Lower leg skin (tissue), 4 donors: ENCODE measurements around the gene NTSR1. TPM values are rescaled to one million over a fixed set of nuclear protein-coding genes. Genes with fewer than 3 reads are reported as not detected.

Experiments used
- DNase-seq, 2 donors: peaks; one replicate each; pipeline ENCODE4 v3.0.0-alpha.2; 2019; ENCODE audit warnings: low spot score in 2 of 2
- H3K4me3 ChIP-seq: fragments of 200-600 bp; sonication (generic); 2 replicates; pipeline ENCODE4 v1.5.1; 2017; ENCODE audit warnings: mild to moderate bottlenecking, low read depth; ENCODE audit not compliant: poor library complexity, severe bottlenecking
- CTCF ChIP-seq, 3 donors: fragments of 450-650 bp; IDR thresholded peaks; one replicate each; pipeline ENCODE4 v1.5.1; 2016; ENCODE audit warnings: antibody characterized with exemption in 3 of 3, mild to moderate bottlenecking in 3 of 3, moderate library complexity in 2 of 3
- POLR2A ChIP-seq, 2 donors: fragments of 450-650 bp; IDR thresholded peaks; one replicate each; pipeline ENCODE4 v1.6.1; 2016 to 2017; ENCODE audit warnings: antibody characterized with exemption in 2 of 2, mild to moderate bottlenecking in 1 of 2, moderate library complexity in 1 of 2
- WGBS, 2 donors: methylation state at CpG; one replicate each; pipeline ENCODE4 v1.1.5; 2018; 5-methylcytosine and 5-hydroxymethylcytosine counted together
- intact Hi-C: fragments of 100-400 bp; cut with DNase I; formaldehyde crosslinking; loops from one replicate; pipeline ENCODE4 v1.15.0; 2023; ENCODE audit warnings: low total_unique reads
- total RNA-seq, 4 donors: library from RNA; depleted of rRNA; stranded (reverse); fragments of >200 nt; gene quantifications; one replicate each; pipeline ENCODE4 v1.1.0, GENCODE V29; 2016

Gene NTSR1
- total RNA-seq, 4 donors from 2014 or later: 0.07 to 0.61 (median 0.13) TPM; not detected in 1

DNA sequence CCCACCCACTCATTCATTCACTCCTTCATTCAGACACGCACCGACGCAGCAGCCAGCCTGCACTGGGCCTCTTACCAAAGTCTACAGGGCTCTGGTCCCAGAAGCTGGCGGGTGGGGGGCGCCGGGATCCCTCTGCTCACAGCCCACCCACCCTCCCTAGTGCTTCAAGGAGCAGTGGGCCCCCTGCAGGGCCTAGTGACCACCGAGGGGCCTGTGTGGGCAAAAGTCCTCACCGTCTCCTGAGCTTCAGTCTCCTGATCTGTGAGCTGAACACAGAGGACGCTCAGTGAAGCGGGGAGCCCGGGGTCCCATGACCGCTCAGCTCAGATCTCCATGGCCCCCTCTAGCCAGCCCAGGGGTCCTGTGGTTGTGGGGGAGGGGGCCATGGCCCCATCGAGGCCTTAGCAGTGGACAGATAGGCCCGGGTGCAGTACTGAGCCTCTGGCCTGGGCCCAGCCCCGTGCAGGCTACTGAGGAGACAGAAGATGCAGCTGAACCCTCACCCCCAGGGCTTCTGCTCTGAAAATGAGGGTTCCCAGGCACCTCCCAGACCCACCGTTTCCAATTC, 54.2 kb downstream of the NTSR1 start:
- intact Hi-C loops: no loop called here
- no peak for DNase-seq
- TF ChIP-seq POLR2A (IDR thresholded peaks at IDR 0.05): no peak
- no peak overlapping the region for H3K4me3 ChIP-seq
- WGBS, 2 donors: 86 to 89% methylated on average over 14 to 16 of the region's 16 CpGs

GRCh38 chr20:62763404-62763803, 54.8 kb downstream of the NTSR1 start:
- intact Hi-C loops: no loop called here
- no peak for DNase-seq
- TF ChIP-seq CTCF (IDR thresholded peaks at IDR 0.05): no peak
- TF ChIP-seq POLR2A (IDR thresholded peaks at IDR 0.05): no peak
- no peak overlapping the region for H3K4me3 ChIP-seq
- WGBS, 2 donors: 93 to 98% methylated on average over 4 of the region's 4 CpGs

DNA sequence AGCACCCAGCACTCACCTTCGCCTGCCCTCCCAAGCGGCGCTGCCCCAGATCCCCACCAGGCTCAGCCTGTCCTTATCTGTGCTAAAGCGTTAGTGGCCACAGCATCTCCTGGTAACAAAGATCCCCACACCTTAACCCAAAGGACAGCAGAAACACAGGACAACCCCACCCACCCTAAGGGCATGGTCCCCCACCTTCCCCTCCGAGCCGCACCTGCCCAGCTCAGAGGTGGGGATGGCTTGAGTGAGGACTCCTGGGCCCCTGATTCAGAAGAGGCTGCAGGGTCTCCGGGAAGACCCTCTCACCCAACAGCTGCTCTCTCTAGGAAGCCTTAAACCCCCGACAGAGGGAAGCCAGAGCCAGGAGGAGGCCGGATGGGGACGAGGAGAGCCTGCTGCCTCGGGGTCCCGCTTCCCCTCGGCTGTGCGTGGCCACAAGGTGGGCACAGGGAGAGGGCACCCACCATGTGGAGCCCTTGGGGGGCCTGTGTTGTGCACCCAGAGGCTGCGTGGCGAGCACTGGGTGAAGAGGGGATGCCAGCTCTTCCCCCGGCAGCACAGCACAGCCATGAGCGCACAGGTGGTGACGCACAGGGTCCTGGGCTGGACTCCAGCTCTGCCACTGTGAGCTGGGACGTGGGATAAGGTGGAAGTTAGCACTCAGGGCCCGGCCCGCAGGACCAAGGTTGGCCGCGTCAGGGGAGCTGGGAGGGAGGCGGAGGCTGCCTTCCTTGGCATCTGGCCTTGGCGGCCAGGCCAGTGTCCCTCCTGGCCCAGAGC, 55.7 kb downstream of the NTSR1 start:
- 88 to 90% methylated on average over 21 to 25 of the region's 26 CpGs for WGBS, 2 donors
- H3K4me3 ChIP-seq: no peak overlapping the region
- intact Hi-C loops: no loop called here
- TF ChIP-seq CTCF (IDR thresholded peaks at IDR 0.05) (no peak), POLR2A (IDR thresholded peaks at IDR 0.05) (no peak)
- DNase-seq: no peak

DNA sequence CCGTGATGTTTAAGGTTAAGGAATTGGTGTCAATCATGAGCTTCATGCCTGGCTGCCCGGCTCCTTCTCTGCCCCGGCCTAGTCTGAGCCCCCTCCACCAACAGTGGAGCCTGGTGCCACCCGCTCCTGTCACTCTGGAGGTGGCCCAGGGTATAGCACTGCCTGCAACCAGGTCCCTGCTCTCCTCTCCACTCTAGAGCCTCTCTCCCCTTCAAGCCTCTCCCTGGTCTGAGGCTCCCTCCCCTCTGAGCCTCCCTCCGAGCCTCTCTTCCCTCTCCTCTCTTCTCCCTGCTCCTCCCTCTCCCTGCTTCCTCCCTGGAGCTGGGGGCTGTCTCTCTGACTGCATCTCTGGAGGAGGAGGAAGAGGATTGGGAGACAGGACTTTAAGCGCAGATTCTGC, 56.4 kb downstream of the NTSR1 start:
- no peak overlapping the region for H3K4me3 ChIP-seq
- WGBS, 2 donors: 83 to 93% methylated on average over 6 of the region's 6 CpGs
- TF ChIP-seq POLR2A (IDR thresholded peaks at IDR 0.05) (no peak), CTCF (IDR thresholded peaks at IDR 0.05) (no peak)
- intact Hi-C loops: no loop called here
- no peak for DNase-seq

- TF ChIP-seq POLR2A (IDR thresholded peaks at IDR 0.05) (no peak), CTCF (IDR thresholded peaks at IDR 0.05) (no peak)
- intact Hi-C loops: no loop called here
- no peak for DNase-seq
- WGBS, 2 donors: 79 to 80% methylated on average over 11 to 15 of the region's 15 CpGs
- no peak overlapping the region for H3K4me3 ChIP-seq
Observed at GRCh38 chr20:62765432-62766070, 56.9 kb downstream of the NTSR1 start.

GRCh38 chr20:62766071-62766450, 57.4 kb downstream of the NTSR1 start:
- no peak for DNase-seq
- TF ChIP-seq POLR2A (IDR thresholded peaks at IDR 0.05): no peak
- TF ChIP-seq CTCF (IDR thresholded peaks at IDR 0.05): no peak
- no peak overlapping the region for H3K4me3 ChIP-seq
- intact Hi-C loops: no loop called here
- 43 to 53% methylated on average over 10 of the region's 10 CpGs for WGBS, 2 donors
